Neural progenitor cell (in vitro differentiated cells): ENCODE results near the gene SEPTIN8.

ENCODE experiments used
- EZH2 ChIP-seq: fragments of 200-600 bp; sonication (generic); IDR thresholded peaks from 2 replicates; pipeline ENCODE4 v1.6.1; 2017; ENCODE audit warnings: antibody characterized with exemption, mild to moderate bottlenecking, moderate library complexity
- TF ChIP-seq, protein P1 (sequence below): fragments of 200-600 bp; sonication (generic); IDR thresholded peaks from 2 replicates; pipeline ENCODE4 v1.5.1; 2017; ENCODE audit warnings: antibody characterized with exemption, mild to moderate bottlenecking

DNA sequence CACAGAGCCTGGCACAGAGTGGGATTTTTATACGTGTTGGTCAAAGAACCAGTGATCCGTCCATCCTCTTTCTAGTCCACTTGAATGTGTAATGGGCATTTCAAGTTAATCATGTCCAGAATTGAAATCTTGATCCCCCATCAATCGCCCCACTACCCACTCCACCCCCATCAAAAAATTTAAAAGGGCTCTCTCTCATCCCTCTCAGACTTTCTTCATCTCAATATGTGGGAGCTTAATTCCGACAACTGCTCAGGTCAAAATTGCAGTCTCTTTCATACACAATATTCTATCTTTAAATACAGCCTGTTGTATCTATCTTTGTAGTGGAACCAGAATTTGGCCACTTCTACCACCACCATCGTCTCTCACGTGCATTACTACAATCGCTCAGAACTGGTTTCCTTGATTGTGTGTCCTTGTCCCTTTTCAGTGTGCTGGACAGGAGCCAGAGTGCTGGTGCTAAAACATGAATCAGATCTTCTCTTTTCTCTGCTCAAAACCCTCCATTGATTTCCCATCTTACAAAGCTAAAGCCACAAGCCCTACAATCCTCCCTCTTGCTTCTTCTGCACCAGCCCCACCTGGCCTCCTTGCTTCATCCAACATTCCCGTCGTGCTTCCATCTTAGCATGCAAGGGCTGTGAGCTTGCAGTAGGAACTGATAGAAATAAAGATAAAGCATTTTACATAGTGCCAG, 38.9 kb downstream of the SEPTIN8 start:
- TF ChIP-seq, protein P1, sequence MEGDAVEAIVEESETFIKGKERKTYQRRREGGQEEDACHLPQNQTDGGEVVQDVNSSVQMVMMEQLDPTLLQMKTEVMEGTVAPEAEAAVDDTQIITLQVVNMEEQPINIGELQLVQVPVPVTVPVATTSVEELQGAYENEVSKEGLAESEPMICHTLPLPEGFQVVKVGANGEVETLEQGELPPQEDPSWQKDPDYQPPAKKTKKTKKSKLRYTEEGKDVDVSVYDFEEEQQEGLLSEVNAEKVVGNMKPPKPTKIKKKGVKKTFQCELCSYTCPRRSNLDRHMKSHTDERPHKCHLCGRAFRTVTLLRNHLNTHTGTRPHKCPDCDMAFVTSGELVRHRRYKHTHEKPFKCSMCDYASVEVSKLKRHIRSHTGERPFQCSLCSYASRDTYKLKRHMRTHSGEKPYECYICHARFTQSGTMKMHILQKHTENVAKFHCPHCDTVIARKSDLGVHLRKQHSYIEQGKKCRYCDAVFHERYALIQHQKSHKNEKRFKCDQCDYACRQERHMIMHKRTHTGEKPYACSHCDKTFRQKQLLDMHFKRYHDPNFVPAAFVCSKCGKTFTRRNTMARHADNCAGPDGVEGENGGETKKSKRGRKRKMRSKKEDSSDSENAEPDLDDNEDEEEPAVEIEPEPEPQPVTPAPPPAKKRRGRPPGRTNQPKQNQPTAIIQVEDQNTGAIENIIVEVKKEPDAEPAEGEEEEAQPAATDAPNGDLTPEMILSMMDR, result no peak
- no peak for TF ChIP-seq EZH2
